AG10803 (cell line): ENCODE measurements around the gene ATP5PO.

Source experiments
- DNase-seq: peaks from one replicate; pipeline ENCODE4 v3.0.0; 2010; ENCODE audit warnings: low read depth
- H3K4me3 ChIP-seq: 2 replicates; pipeline ENCODE4 v1.5.1; 2011; ENCODE audit warnings: mild to moderate bottlenecking, low read length, control low read depth
- CTCF ChIP-seq: conservative IDR thresholded peaks from 2 replicates; pipeline ENCODE4 v1.5.1; 2011; ENCODE audit warnings: mild to moderate bottlenecking, low read length, control low read depth, inconsistent platforms

Gene ATP5PO

GRCh38 chr21:33954395-33954794 is 38.8 kb upstream of the ATP5PO start:
- TF ChIP-seq CTCF, result no peak
- no peak for DNase-seq
- no peak overlapping the region for H3K4me3 ChIP-seq

- no peak for TF ChIP-seq CTCF
- DNase-seq, result peak; percentile 31
- H3K4me3 ChIP-seq, result no peak overlapping the region
Observed at GRCh38 chr21:33951276-33952178, 35.9 kb upstream of the ATP5PO start.

GRCh38 chr21:33950431-33951079 is 35.0 kb upstream of the ATP5PO start:
- TF ChIP-seq CTCF, result no peak
- no peak overlapping the region for H3K4me3 ChIP-seq
- no peak for DNase-seq

GRCh38 chr21:33949516-33950430 is 34.2 kb upstream of the ATP5PO start:
- no peak overlapping the region for H3K4me3 ChIP-seq
- DNase-seq, result no peak
- no peak for TF ChIP-seq CTCF

- DNase-seq, result no peak
- H3K4me3 ChIP-seq, result no peak overlapping the region
- TF ChIP-seq CTCF, result no peak
Observed at GRCh38 chr21:33948951-33949444, 33.4 kb upstream of the ATP5PO start.

GRCh38 chr21:33948096-33948950 is 32.7 kb upstream of the ATP5PO start:
- H3K4me3 ChIP-seq, result peak overlapping the region; percentile 38
- DNase-seq, result peak; percentile 39
- TF ChIP-seq CTCF, result no peak
